Bronchial epithelial cell (primary cell): Measurements from ENCODE around the gene PTPN7. TPM values are rescaled to one million over a fixed set of nuclear protein-coding genes. Genes with fewer than 3 reads are reported as not detected.

Experiments
- DNase-seq: peaks from one replicate; pipeline ENCODE4 v3.0.0-alpha.2; 2010; ENCODE audit warnings: low read depth
- FAIRE-seq: peaks from 2 replicates; lab custom pipeline; 2011; peaks lifted over from hg19 to GRCh38; lab: Jason Lieb, UNC
- H3K27me3 ChIP-seq: 2 replicates; pipeline ENCODE4 v1.5.1; 2011; ENCODE audit warnings: low read length; ENCODE audit not compliant: control insufficient read depth, insufficient read depth
- H3K36me3 ChIP-seq: 2 replicates; pipeline ENCODE4 v1.5.1; 2011; ENCODE audit warnings: low read length; ENCODE audit not compliant: control insufficient read depth, insufficient read depth
- H3K4me3 ChIP-seq: 2 replicates; pipeline ENCODE4 v1.5.1; 2011; ENCODE audit warnings: mild to moderate bottlenecking, low read depth, low read length, control low read depth
- CTCF ChIP-seq: IDR thresholded peaks from 2 replicates; pipeline ENCODE4 v1.5.1; 2011; ENCODE audit warnings: mild to moderate bottlenecking, moderate library complexity, low read length, control low read depth, inconsistent platforms; ENCODE audit not compliant: insufficient read depth, severe bottlenecking
- total RNA-seq: library from RNA; depleted of rRNA; stranded (reverse); fragments of >200 nt; gene quantifications from 2 replicates; pipeline ENCODE4 v1.2.1, GENCODE V29; 2014

PTPN7 gene
- under 0.01 TPM in 1 of 2 replicates, not detected in the other for total RNA-seq

- no peak for FAIRE-seq
- H3K4me3 ChIP-seq, result no peak within 1 kb of the TSS
Observed at GRCh38 chr1:202160377-202160940, at the start of gene PTPN7. PTPN7 (minus strand) TSS chr1:202160602; CDS start chr1:202159402, 1,200 bp downstream.

GRCh38 chr1:202208351-202208857, 48.0 kb upstream of the PTPN7 start:
- no peak for FAIRE-seq

More at GRCh38 chr1:202160377-202160940, at the start of gene PTPN7:
- peak; percentile 8 for DNase-seq
- Histone ChIP-seq H3K36me3 (no peaks in the 10 kb centered on the region), H3K27me3 (peaks cover 1% of the 10 kb centered on the region)
- peak; percentile 22 for TF ChIP-seq CTCF

GRCh38 chr1:202207292-202207691, 46.9 kb upstream of the PTPN7 start:
- FAIRE-seq (no peak), DNase-seq (peak; percentile 32)
- no peak for TF ChIP-seq CTCF
- H3K36me3 ChIP-seq, result no peaks in the 10 kb centered on the region
- H3K4me3 ChIP-seq, result no peak overlapping the region
- peaks cover 4% of the 10 kb centered on the region for H3K27me3 ChIP-seq

More at GRCh38 chr1:202208351-202208857, 48.0 kb upstream of the PTPN7 start:
- Histone ChIP-seq H3K4me3 (no peak overlapping the region), H3K27me3 (peaks cover 4% of the 10 kb centered on the region), H3K36me3 (no peaks in the 10 kb centered on the region)
- no peak for DNase-seq
- no peak for TF ChIP-seq CTCF

GRCh38 chr1:202205523-202206190, 45.3 kb upstream of the PTPN7 start:
- TF ChIP-seq CTCF, result peak; percentile 49
- DNase-seq, result no peak

GRCh38 chr1:202204065-202204464, 43.7 kb upstream of the PTPN7 start:
- H3K36me3 ChIP-seq, result no peaks in the 10 kb centered on the region
- H3K27me3 ChIP-seq, result peaks cover 4% of the 10 kb centered on the region
- no peak for DNase-seq
- no peak for FAIRE-seq
- TF ChIP-seq CTCF, result no peak
- H3K4me3 ChIP-seq, result no peak overlapping the region

More at GRCh38 chr1:202205523-202206190, 45.3 kb upstream of the PTPN7 start:
- Histone ChIP-seq H3K36me3 (no peaks in the 10 kb centered on the region), H3K27me3 (peaks cover 4% of the 10 kb centered on the region), H3K4me3 (no peak overlapping the region)
- no peak for FAIRE-seq
